ENCODE results near the gene GTPBP4. TPM values are rescaled to one million over a fixed set of nuclear protein-coding genes. Genes with fewer than 3 reads are reported as not detected.
"Not testable (repeated sequence)": the region's sequence is repeated elsewhere in the genome, so short reads cannot be mapped to it uniquely, and the experiment has no call there.

The GTPBP4 gene
- total RNA-seq, 1 donor from 2014 or later, result 53.4 TPM

DNA sequence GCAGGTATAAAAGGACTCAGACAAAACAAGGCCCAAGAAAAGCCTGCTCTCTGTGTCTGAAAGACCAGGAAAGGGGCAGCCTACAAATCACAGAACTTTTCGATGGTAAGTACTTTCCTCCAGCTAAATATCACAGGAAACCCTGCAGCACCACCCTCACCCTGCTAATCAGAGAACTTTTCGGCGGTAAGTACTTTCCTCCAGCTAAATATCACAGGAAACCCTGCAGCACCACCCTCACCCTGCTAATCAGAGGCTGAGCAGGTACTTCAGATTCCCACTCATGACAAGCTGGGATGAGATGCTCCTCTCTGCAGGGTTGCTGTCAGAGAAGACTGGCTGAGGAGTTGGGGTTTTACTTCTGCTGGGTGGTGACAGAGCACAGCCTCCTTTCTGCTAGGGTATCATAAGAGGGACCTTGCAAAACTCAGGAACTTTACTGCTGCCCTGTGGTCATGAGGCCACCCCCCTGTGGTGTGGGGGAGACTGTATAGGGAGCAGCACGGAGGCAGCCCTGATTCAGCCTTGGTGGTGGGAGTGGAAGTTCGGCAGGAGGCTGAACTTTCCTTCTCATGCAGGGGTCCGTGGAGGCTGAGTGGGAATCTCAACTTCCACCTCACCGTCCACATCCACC, 75.1 kb downstream of the GTPBP4 start:
- H3K36me3 ChIP-seq, result no peaks in the 10 kb centered on the region
- peaks cover 6% of the 10 kb centered on the region for H3K36me3 Mint-ChIP-seq
- no peaks in the 10 kb centered on the region for H3K9me3 Mint-ChIP-seq
- no peak for DNase-seq (ENCODE audit: low spot score)
- no peak overlapping the region for H3K27ac ChIP-seq
- H4K20me1 ChIP-seq (ENCODE audit: low read depth), result peaks cover 8% of the 10 kb centered on the region
- H3K27me3 ChIP-seq, result no peaks in the 10 kb centered on the region
- H3K4me1 ChIP-seq, result no peaks in the 10 kb centered on the region
- no peaks in the 10 kb centered on the region for H3F3A ChIP-seq (ENCODE audit: low read depth)
- no peak overlapping the region for H3K4me3 Mint-ChIP-seq
- no peak overlapping the region for H3K9ac ChIP-seq
- TF ChIP-seq, protein P1, sequence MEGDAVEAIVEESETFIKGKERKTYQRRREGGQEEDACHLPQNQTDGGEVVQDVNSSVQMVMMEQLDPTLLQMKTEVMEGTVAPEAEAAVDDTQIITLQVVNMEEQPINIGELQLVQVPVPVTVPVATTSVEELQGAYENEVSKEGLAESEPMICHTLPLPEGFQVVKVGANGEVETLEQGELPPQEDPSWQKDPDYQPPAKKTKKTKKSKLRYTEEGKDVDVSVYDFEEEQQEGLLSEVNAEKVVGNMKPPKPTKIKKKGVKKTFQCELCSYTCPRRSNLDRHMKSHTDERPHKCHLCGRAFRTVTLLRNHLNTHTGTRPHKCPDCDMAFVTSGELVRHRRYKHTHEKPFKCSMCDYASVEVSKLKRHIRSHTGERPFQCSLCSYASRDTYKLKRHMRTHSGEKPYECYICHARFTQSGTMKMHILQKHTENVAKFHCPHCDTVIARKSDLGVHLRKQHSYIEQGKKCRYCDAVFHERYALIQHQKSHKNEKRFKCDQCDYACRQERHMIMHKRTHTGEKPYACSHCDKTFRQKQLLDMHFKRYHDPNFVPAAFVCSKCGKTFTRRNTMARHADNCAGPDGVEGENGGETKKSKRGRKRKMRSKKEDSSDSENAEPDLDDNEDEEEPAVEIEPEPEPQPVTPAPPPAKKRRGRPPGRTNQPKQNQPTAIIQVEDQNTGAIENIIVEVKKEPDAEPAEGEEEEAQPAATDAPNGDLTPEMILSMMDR (IDR thresholded peaks at IDR 0.05), result no peak
- TF ChIP-seq EZH2 (IDR thresholded peaks at IDR 0.05), result no peak
- no peak for TF ChIP-seq EZH2phosphoT487 (IDR thresholded peaks at IDR 0.05)
- H3K27ac Mint-ChIP-seq, result no peak overlapping the region
- no peaks in the 10 kb centered on the region for H3K9me3 ChIP-seq (ENCODE audit: low read depth)
- H3K27me3 Mint-ChIP-seq (ENCODE audit: insufficient read depth, low read depth), result peaks cover 4% of the 10 kb centered on the region
- H3K4me2 ChIP-seq, result no peak overlapping the region
- H2AFZ ChIP-seq (replicated peaks), result no peak overlapping the region
- H3K79me2 ChIP-seq (ENCODE audit: low read depth), result peaks cover 43% of the 10 kb centered on the region
- peaks cover 8% of the 10 kb centered on the region for H3K4me1 Mint-ChIP-seq
- no peak overlapping the region for H3K4me3 ChIP-seq

DNA sequence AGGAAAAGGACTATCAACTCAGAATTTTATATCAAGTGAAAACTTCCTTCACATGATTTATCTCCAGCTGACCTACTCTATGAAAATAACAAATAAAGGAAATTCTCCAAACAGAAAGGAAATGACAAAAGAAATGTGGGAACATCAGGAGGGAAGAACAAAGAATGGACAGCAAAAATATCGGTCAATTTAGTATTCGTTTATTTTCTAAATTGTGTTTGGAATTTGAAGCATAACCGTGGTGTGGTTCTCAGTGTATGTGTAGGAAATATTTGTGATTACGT, 76.7 kb downstream of the GTPBP4 start:
- TF ChIP-seq EZH2 (IDR thresholded peaks at IDR 0.05) (no peak), EZH2phosphoT487 (IDR thresholded peaks at IDR 0.05) (no peak)
- TF ChIP-seq, protein P1 (IDR thresholded peaks at IDR 0.05), result no peak
- Histone ChIP-seq H3K4me3 (no peak overlapping the region), H3K27me3 (no peaks in the 10 kb centered on the region), H3K9me3 (ENCODE audit: low read depth) (no peaks in the 10 kb centered on the region), H3K4me1 (no peaks in the 10 kb centered on the region), H4K20me1 (ENCODE audit: low read depth) (peaks cover 6% of the 10 kb centered on the region), H3K79me2 (ENCODE audit: low read depth) (peaks cover 27% of the 10 kb centered on the region), H3F3A (ENCODE audit: low read depth) (no peaks in the 10 kb centered on the region), H3K27ac (no peak overlapping the region), H3K4me2 (no peak overlapping the region), H3K9ac (no peak overlapping the region), H2AFZ (replicated peaks) (no peak overlapping the region), H3K36me3 (no peaks in the 10 kb centered on the region)
- no peak for DNase-seq (ENCODE audit: low spot score)
- Mint-ChIP-seq H3K4me1 (peaks cover 8% of the 10 kb centered on the region), H3K9me3 (no peaks in the 10 kb centered on the region), H3K27me3 (ENCODE audit: insufficient read depth, low read depth) (peaks cover 2% of the 10 kb centered on the region), H3K27ac (no peak overlapping the region), H3K36me3 (peaks cover 6% of the 10 kb centered on the region), H3K4me3 (no peak overlapping the region)

DNA sequence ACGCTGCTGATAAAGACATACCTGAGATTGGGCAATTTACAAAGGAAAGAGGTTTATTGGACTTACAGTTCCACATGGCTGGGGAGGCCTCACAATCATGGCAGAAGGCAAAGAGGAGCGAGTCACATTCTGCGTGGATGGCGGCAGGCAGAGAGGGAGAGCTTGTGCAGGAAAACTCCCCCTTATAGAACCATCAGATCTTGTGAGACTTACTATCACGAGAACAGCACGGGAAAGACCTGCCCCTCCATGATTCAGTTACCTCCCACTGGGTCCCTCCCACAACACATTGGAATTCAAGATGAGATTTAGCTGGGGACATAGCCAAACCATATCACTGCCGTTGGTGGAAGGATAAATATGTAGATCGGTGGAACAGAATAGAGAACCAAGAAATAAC, 78.5 kb downstream of the GTPBP4 start:
- not testable (repeated sequence) for H3K36me3 Mint-ChIP-seq; H3K4me3 Mint-ChIP-seq; H3K79me2 ChIP-seq (ENCODE audit: low read depth)

DNA sequence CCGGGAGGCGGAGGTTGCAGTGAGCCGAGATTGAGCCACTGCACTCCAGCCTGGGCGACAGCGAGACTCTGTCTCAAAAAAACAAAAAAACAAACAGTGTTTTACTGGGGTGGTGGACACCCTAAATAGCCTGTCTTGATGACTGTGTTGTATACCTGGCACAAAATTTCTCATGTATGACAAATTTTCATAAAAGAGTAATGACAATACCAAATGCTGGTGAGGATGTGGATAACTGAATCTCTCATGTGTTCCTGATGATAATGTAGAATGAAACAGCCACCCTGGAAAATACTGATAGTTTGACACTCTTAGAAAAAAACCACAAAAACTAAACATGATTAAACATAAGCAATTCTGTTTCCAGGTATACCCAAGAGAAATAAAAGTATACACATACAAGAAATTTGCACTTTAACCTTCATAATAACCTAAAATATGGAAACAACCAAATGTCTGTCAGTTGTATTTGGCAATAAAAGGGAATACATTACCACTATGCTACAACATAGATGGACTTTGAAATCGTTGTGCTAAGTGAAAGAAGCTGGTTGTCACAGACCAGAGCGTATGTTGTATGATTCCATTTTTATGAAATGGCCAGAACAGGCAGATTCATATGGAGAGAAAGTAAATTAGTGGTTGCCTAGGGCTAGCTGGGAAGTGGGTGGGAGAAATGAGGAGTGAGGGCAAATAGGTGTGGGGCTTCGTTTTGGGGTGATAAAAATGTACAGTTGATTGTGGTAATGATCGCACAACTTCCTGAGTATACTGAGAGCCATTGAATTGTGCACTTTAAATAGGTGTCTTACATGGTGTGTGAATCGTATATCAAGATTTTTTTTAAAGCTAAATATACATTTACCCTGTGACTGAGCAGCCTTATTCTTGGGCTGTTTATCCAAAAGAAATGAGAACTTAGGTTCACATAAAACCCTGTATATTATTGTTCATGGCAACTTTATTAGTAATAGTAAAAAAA, 80.4 kb downstream of the GTPBP4 start:
- no peak overlapping the region for H2AFZ ChIP-seq (replicated peaks)
- Mint-ChIP-seq H3K4me1 (peaks cover 7% of the 10 kb centered on the region), H3K36me3 (peaks cover 6% of the 10 kb centered on the region), H3K9me3 (no peaks in the 10 kb centered on the region), H3K4me3 (no peak overlapping the region), H3K27ac (no peak overlapping the region), H3K27me3 (ENCODE audit: insufficient read depth, low read depth) (peaks cover 2% of the 10 kb centered on the region)
- no peaks in the 10 kb centered on the region for H3K79me2 ChIP-seq (ENCODE audit: low read depth)
- DNase-seq (ENCODE audit: low spot score), result no peak
- peaks cover 3% of the 10 kb centered on the region for H3F3A ChIP-seq (ENCODE audit: low read depth)
- no peak overlapping the region for H3K9ac ChIP-seq
- TF ChIP-seq, protein P1 (IDR thresholded peaks at IDR 0.05), result no peak
- TF ChIP-seq EZH2 (IDR thresholded peaks at IDR 0.05) (no peak), EZH2phosphoT487 (IDR thresholded peaks at IDR 0.05) (no peak)
- no peak overlapping the region for H3K4me3 ChIP-seq
- H3K36me3 ChIP-seq, result no peaks in the 10 kb centered on the region
- no peak overlapping the region for H3K4me2 ChIP-seq
- no peaks in the 10 kb centered on the region for H3K9me3 ChIP-seq (ENCODE audit: low read depth)
- H3K27ac ChIP-seq, result no peak overlapping the region
- peaks cover 4% of the 10 kb centered on the region for H4K20me1 ChIP-seq (ENCODE audit: low read depth)
- no peaks in the 10 kb centered on the region for H3K27me3 ChIP-seq
- H3K4me1 ChIP-seq, result no peaks in the 10 kb centered on the region

More for the DNA sequence above, 78.5 kb downstream of the GTPBP4 start:
- H3K27ac Mint-ChIP-seq; H3K27ac ChIP-seq; H3K9ac ChIP-seq; H3F3A ChIP-seq (ENCODE audit: low read depth); DNase-seq (ENCODE audit: low spot score); H3K4me1 Mint-ChIP-seq; H3K4me3 ChIP-seq; H3K9me3 Mint-ChIP-seq; H3K36me3 ChIP-seq; H3K27me3 Mint-ChIP-seq (ENCODE audit: insufficient read depth, low read depth); H3K9me3 ChIP-seq (ENCODE audit: low read depth); H3K4me1 ChIP-seq; H3K27me3 ChIP-seq; H3K4me2 ChIP-seq; H4K20me1 ChIP-seq (ENCODE audit: low read depth); H2AFZ ChIP-seq (replicated peaks): not testable (repeated sequence)

Data from neural progenitor cell (in vitro differentiated cells).